Erythroblast (primary cell): ENCODE measurements around the gene CCL2.

ENCODE experiments used
- GATA1 ChIP-seq: IDR thresholded peaks from 2 replicates; pipeline ENCODE4 v1.6.1; 2011; ENCODE audit warnings: low read depth, mild to moderate bottlenecking, control low read depth, low read length, moderate library complexity
- POLR2A ChIP-seq: IDR thresholded peaks from 2 replicates; pipeline ENCODE4 v1.6.1; 2011; ENCODE audit warnings: mild to moderate bottlenecking, low read length

DNA sequence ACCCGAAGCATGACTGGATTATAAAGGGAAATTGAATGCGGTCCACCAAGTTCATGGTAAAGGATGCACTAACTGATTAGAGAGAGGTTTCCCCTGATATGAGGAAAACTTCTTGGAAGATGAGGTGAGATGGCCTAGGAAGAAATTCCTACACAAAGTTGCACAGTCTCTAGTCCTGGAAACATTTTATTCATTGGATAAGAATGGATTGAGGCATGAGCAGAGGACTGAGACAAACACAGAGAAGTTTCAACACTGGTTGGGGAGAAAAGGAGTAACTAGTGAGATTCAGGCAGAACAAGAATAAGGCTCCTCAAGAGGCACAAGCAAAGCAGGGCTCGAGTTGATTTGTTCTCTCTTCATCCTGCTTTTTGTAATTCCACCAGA lies 2.0 kb upstream of the CCL2 start:
- TF ChIP-seq POLR2A (no peak), GATA1 (no peak)
